ENCODE measurements around the gene KRT28. TPM values are rescaled to one million over a fixed set of nuclear protein-coding genes. Genes with fewer than 3 reads are reported as not detected.

The KRT28 gene
- total RNA-seq, 1 donor = not detected

DNA sequence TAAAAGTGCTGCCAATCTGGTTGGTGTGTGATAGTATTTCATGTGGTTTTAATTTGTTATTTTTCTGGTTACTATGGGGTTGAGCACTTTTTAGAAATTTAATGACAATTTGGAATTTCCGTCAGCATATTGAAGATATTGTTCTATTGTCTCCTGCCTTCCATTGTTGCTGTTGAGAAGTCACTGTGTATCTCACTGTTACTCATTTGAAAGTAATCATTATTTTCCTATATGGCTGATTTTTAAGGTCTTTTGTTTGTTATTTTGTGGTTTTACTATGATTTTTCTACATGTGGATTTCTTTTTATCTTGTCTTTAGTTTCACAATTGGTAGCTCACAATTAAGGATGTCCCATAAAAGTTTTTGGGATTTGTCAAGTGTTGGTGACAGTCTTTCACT lies 36.0 kb downstream of the KRT28 start:
- no peak overlapping the region for H2AFZ ChIP-seq (ENCODE audit: low read length)
- no peaks in the 10 kb centered on the region for H3K36me3 ChIP-seq (ENCODE audit: insufficient read depth, low read length)

GRCh38 chr17:40760105-40761016 lies 39.4 kb downstream of the KRT28 start:
- no peak for DNase-seq (ENCODE audit: insufficient read length, low spot score, missing footprints)
- H3K4me2 ChIP-seq (ENCODE audit: insufficient read depth, low read length) = no peak overlapping the region
- no peaks in the 10 kb centered on the region for H3K36me3 ChIP-seq (ENCODE audit: insufficient read depth, low read length)

More for the DNA sequence above, 36.0 kb downstream of the KRT28 start:
- DNase-seq (ENCODE audit: insufficient read length, low spot score, missing footprints) = no peak
- H3K79me2 ChIP-seq (ENCODE audit: insufficient read depth, low read length) = no peaks in the 10 kb centered on the region
- H3K27ac ChIP-seq (ENCODE audit: low read depth, low read length) = no peak overlapping the region
- TF ChIP-seq, protein P1, sequence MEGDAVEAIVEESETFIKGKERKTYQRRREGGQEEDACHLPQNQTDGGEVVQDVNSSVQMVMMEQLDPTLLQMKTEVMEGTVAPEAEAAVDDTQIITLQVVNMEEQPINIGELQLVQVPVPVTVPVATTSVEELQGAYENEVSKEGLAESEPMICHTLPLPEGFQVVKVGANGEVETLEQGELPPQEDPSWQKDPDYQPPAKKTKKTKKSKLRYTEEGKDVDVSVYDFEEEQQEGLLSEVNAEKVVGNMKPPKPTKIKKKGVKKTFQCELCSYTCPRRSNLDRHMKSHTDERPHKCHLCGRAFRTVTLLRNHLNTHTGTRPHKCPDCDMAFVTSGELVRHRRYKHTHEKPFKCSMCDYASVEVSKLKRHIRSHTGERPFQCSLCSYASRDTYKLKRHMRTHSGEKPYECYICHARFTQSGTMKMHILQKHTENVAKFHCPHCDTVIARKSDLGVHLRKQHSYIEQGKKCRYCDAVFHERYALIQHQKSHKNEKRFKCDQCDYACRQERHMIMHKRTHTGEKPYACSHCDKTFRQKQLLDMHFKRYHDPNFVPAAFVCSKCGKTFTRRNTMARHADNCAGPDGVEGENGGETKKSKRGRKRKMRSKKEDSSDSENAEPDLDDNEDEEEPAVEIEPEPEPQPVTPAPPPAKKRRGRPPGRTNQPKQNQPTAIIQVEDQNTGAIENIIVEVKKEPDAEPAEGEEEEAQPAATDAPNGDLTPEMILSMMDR (IDR thresholded peaks at IDR 0.05; ENCODE audit: extremely low read depth, low read depth, low read length) = no peak
- no peak overlapping the region for H3K4me3 ChIP-seq (ENCODE audit: insufficient read depth, low read length)
- H3K27me3 ChIP-seq (ENCODE audit: insufficient read depth, low read length) = peaks cover 9% of the 10 kb centered on the region
- no peaks in the 10 kb centered on the region for H4K20me1 ChIP-seq (ENCODE audit: insufficient read depth, low read length)
- H3K4me2 ChIP-seq (ENCODE audit: insufficient read depth, low read length) = no peak overlapping the region
- no peaks in the 10 kb centered on the region for H3K4me1 ChIP-seq (ENCODE audit: insufficient read depth, low read length)
- H3K9me3 ChIP-seq (ENCODE audit: low read depth, low read length) = peaks cover 12% of the 10 kb centered on the region

GRCh38 chr17:40755231-40755630 lies 44.5 kb downstream of the KRT28 start, which contains the start of gene KRT25:
Gene KRT25, minus strand, starts transcription at chr17:40755331. Its CDS starts 60 bp downstream, at chr17:40755271.
- no peak within 1 kb of the TSS for H3K27ac ChIP-seq (ENCODE audit: low read depth, low read length)
- H3K27me3 ChIP-seq (ENCODE audit: insufficient read depth, low read length) = peaks cover 23% of the 10 kb centered on the region
- no peaks in the 10 kb centered on the region for H4K20me1 ChIP-seq (ENCODE audit: insufficient read depth, low read length)
- DNase-seq (ENCODE audit: insufficient read length, low spot score, missing footprints) = no peak
- peaks cover 3% of the 10 kb centered on the region for H3K9me3 ChIP-seq (ENCODE audit: low read depth, low read length)
- H3K4me1 ChIP-seq (ENCODE audit: insufficient read depth, low read length) = no peaks in the 10 kb centered on the region
- no peaks in the 10 kb centered on the region for H3K79me2 ChIP-seq (ENCODE audit: insufficient read depth, low read length)
- H3K4me2 ChIP-seq (ENCODE audit: insufficient read depth, low read length) = no peak within 1 kb of the TSS
- no peak within 1 kb of the TSS for H2AFZ ChIP-seq (ENCODE audit: low read length)
- TF ChIP-seq, protein P1 (IDR thresholded peaks at IDR 0.05; ENCODE audit: extremely low read depth, low read depth, low read length) = no peak
- H3K4me3 ChIP-seq (ENCODE audit: insufficient read depth, low read length) = no peak within 1 kb of the TSS
- H3K36me3 ChIP-seq (ENCODE audit: insufficient read depth, low read length) = no peaks in the 10 kb centered on the region

More at GRCh38 chr17:40760105-40761016, 39.4 kb downstream of the KRT28 start:
- Histone ChIP-seq H3K79me2 (ENCODE audit: insufficient read depth, low read length) (no peaks in the 10 kb centered on the region), H2AFZ (ENCODE audit: low read length) (no peak overlapping the region), H3K9me3 (ENCODE audit: low read depth, low read length) (peaks cover 12% of the 10 kb centered on the region), H3K27me3 (ENCODE audit: insufficient read depth, low read length) (peaks cover 4% of the 10 kb centered on the region), H3K4me1 (ENCODE audit: insufficient read depth, low read length) (no peaks in the 10 kb centered on the region), H3K27ac (ENCODE audit: low read depth, low read length) (no peak overlapping the region), H3K4me3 (ENCODE audit: insufficient read depth, low read length) (no peak overlapping the region), H4K20me1 (ENCODE audit: insufficient read depth, low read length) (no peaks in the 10 kb centered on the region)
- TF ChIP-seq, protein P1 (IDR thresholded peaks at IDR 0.05; ENCODE audit: extremely low read depth, low read depth, low read length) = no peak

- DNase-seq (ENCODE audit: insufficient read length, low spot score, missing footprints) = no peak
- H3K4me2 ChIP-seq (ENCODE audit: insufficient read depth, low read length) = no peak overlapping the region
- H3K36me3 ChIP-seq (ENCODE audit: insufficient read depth, low read length) = no peaks in the 10 kb centered on the region
- H3K79me2 ChIP-seq (ENCODE audit: insufficient read depth, low read length) = no peaks in the 10 kb centered on the region
- no peaks in the 10 kb centered on the region for H3K9me3 ChIP-seq (ENCODE audit: low read depth, low read length)
- peaks cover 28% of the 10 kb centered on the region for H3K27me3 ChIP-seq (ENCODE audit: insufficient read depth, low read length)
- TF ChIP-seq, protein P1 (IDR thresholded peaks at IDR 0.05; ENCODE audit: extremely low read depth, low read depth, low read length) = no peak
- no peak overlapping the region for H2AFZ ChIP-seq (ENCODE audit: low read length)
- H3K4me1 ChIP-seq (ENCODE audit: insufficient read depth, low read length) = no peaks in the 10 kb centered on the region
- no peaks in the 10 kb centered on the region for H4K20me1 ChIP-seq (ENCODE audit: insufficient read depth, low read length)
- H3K4me3 ChIP-seq (ENCODE audit: insufficient read depth, low read length) = no peak overlapping the region
- no peak overlapping the region for H3K27ac ChIP-seq (ENCODE audit: low read depth, low read length)
Measured at GRCh38 chr17:40753804-40754203, 46.0 kb downstream of the KRT28 start.

All from osteoblast (primary cell).